Mammary epithelial cell (primary cell): ENCODE data around the gene SAMD1.

Experiments
- EZH2 ChIP-seq: IDR thresholded peaks from 2 replicates; pipeline ENCODE4 v1.6.1; 2012; ENCODE audit warnings: low read length, inconsistent platforms, borderline replicate concordance
- TF ChIP-seq, protein P1 (sequence below), 2 donors: IDR thresholded peaks in 1 of 2; conservative IDR thresholded peaks in 1 of 2; 2 replicates each; pipeline ENCODE4 v1.5.1; 2011 to 2012; ENCODE audit warnings: inconsistent platforms in 2 of 2, low read length in 2 of 2, mild to moderate bottlenecking in 2 of 2, control low read depth in 1 of 2, low read depth in 1 of 2; ENCODE audit not compliant: insufficient read depth in 1 of 2; ENCODE audit errors: extremely low read depth in 1 of 2

DNA sequence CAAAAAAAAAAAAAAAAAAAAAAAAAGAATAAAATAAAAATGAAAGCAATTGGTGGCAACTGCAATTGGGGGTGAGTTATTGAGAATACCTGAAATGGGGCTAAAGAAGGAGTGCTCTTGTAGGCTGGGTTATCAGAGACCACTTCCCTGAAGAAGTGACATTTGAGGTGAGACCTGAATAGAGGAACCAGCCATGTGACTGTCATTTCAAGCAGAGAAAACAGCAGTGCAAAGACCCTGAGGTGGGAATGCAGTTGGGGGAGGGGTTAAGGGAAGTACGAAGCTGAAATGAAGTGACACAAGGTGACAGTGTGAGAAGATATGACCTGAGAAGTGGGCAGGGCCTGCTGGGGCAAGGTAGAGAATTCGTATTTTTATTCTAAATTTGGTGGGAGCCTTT is 24.4 kb downstream of the SAMD1 start:
- TF ChIP-seq, protein P1, sequence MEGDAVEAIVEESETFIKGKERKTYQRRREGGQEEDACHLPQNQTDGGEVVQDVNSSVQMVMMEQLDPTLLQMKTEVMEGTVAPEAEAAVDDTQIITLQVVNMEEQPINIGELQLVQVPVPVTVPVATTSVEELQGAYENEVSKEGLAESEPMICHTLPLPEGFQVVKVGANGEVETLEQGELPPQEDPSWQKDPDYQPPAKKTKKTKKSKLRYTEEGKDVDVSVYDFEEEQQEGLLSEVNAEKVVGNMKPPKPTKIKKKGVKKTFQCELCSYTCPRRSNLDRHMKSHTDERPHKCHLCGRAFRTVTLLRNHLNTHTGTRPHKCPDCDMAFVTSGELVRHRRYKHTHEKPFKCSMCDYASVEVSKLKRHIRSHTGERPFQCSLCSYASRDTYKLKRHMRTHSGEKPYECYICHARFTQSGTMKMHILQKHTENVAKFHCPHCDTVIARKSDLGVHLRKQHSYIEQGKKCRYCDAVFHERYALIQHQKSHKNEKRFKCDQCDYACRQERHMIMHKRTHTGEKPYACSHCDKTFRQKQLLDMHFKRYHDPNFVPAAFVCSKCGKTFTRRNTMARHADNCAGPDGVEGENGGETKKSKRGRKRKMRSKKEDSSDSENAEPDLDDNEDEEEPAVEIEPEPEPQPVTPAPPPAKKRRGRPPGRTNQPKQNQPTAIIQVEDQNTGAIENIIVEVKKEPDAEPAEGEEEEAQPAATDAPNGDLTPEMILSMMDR (conservative IDR thresholded peaks at IDR 0.05 in 1 of 2, IDR thresholded peaks at IDR 0.05 in 1 of 2; ENCODE audit: extremely low read depth in 1 of 2, insufficient read depth in 1 of 2, low read depth in 1 of 2, low read length in 2 of 2): no peak
- TF ChIP-seq EZH2: no peak
